ENCODE data around the gene NTM.

The NTM gene

DNA sequence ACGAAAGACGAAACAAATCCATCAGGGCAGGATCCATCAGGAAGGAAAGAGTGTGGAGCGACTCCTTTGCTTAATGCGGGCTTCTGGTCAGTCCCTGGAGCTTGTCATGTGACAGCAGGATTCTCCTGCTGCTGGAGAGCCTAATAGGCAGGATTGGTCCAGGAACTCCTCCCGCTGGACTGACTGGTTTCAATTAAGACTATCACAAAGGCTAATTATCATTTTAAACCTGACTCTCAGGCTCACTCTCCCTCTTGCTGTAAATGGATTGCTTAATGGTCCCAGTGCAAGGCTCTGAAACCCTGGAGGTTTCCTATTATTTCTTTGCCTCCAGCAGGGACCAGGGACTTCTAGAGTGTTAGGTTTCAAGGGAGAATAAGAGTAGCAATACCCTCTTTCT, 493.8 kb downstream of the NTM start:
- Histone ChIP-seq H3K4me2 (ENCODE audit: low read length) (no peak overlapping the region), H3K27me3 (ENCODE audit: control insufficient read depth, insufficient read depth, low read length) (no peaks in the 10 kb centered on the region), H3K4me1 (peaks cover 50% of the 10 kb centered on the region), H3K9me3 (ENCODE audit: control insufficient read depth, low read length) (no peaks in the 10 kb centered on the region), H3K27ac (peak overlapping the region; percentile 69), H3K36me3 (ENCODE audit: control insufficient read depth, insufficient read depth, low read length) (no peaks in the 10 kb centered on the region), H3K4me3 (ENCODE audit: low read depth, low read length) (no peak overlapping the region), H2AFZ (peak overlapping the region; percentile 42), H3K9ac (no peak overlapping the region), H3K79me2 (no peaks in the 10 kb centered on the region)
- TF ChIP-seq, protein P1, sequence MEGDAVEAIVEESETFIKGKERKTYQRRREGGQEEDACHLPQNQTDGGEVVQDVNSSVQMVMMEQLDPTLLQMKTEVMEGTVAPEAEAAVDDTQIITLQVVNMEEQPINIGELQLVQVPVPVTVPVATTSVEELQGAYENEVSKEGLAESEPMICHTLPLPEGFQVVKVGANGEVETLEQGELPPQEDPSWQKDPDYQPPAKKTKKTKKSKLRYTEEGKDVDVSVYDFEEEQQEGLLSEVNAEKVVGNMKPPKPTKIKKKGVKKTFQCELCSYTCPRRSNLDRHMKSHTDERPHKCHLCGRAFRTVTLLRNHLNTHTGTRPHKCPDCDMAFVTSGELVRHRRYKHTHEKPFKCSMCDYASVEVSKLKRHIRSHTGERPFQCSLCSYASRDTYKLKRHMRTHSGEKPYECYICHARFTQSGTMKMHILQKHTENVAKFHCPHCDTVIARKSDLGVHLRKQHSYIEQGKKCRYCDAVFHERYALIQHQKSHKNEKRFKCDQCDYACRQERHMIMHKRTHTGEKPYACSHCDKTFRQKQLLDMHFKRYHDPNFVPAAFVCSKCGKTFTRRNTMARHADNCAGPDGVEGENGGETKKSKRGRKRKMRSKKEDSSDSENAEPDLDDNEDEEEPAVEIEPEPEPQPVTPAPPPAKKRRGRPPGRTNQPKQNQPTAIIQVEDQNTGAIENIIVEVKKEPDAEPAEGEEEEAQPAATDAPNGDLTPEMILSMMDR (IDR thresholded peaks at IDR 0.05), result no peak

- Histone ChIP-seq H3K27me3 (ENCODE audit: control insufficient read depth, insufficient read depth, low read length) (no peaks in the 10 kb centered on the region), H2AFZ (no peak overlapping the region), H3K79me2 (no peaks in the 10 kb centered on the region), H3K9ac (no peak overlapping the region), H3K4me2 (ENCODE audit: low read length) (no peak overlapping the region), H3K9me3 (ENCODE audit: control insufficient read depth, low read length) (no peaks in the 10 kb centered on the region), H3K4me1 (peaks cover 49% of the 10 kb centered on the region), H3K4me3 (ENCODE audit: low read depth, low read length) (no peak overlapping the region), H3K27ac (no peak overlapping the region), H3K36me3 (ENCODE audit: control insufficient read depth, insufficient read depth, low read length) (no peaks in the 10 kb centered on the region)
- TF ChIP-seq, protein P1 (IDR thresholded peaks at IDR 0.05), result no peak
Observed at GRCh38 chr11:131865860-131866259, 495.4 kb downstream of the NTM start.

DNA sequence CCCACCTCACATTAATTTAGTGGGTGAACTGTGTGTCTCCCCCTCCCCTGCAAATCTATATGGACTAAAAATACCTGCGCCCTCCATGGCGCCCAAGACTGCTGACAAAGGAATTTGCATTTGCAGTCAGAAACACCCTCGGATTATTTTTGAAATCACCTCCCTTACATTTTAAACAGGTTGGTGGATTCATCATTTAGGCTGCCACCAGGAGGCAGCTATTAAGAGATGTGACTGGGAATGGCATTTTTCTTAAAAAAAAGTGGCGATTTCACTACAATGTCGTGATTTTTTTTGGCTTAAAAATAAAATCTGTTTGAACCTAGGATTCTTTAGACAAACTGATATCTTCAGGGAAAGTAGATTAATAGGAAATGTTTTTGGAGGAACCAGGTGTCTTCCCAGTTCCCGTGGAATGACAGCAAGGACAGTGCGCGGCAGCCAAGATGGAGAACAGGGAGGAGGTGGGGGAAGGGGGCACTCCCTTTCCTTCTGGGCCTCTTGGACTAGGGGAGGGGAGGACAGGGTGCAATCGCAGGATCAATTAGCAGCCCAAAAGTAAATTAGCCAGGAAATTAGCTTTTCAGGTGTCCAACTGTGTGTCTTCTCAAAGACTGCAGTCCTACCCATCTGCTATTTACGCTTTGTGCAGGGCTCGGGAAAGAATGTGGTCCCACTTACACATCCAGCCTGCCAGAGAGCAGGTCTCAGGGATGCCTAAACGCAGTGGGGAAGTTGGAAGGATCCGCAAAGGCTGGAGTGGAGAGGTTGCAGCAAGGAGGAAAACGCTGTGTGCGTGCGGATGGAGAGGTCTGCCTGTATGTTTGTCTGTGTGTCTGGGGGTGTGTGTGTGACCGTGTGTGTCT, 496.4 kb downstream of the NTM start:
- H3K4me1 ChIP-seq, result peaks cover 47% of the 10 kb centered on the region
- H3K4me3 ChIP-seq (ENCODE audit: low read depth, low read length), result no peak overlapping the region
- H3K27ac ChIP-seq, result peak overlapping the region; percentile 39
- H2AFZ ChIP-seq, result peak overlapping the region; percentile 42
- TF ChIP-seq, protein P1 (IDR thresholded peaks at IDR 0.05), result peak; percentile 35
- H3K9me3 ChIP-seq (ENCODE audit: control insufficient read depth, low read length), result no peaks in the 10 kb centered on the region
- H3K79me2 ChIP-seq, result no peaks in the 10 kb centered on the region
- H3K9ac ChIP-seq, result no peak overlapping the region
- H3K36me3 ChIP-seq (ENCODE audit: control insufficient read depth, insufficient read depth, low read length), result no peaks in the 10 kb centered on the region
- no peaks in the 10 kb centered on the region for H3K27me3 ChIP-seq (ENCODE audit: control insufficient read depth, insufficient read depth, low read length)
- H3K4me2 ChIP-seq (ENCODE audit: low read length), result no peak overlapping the region

DNA sequence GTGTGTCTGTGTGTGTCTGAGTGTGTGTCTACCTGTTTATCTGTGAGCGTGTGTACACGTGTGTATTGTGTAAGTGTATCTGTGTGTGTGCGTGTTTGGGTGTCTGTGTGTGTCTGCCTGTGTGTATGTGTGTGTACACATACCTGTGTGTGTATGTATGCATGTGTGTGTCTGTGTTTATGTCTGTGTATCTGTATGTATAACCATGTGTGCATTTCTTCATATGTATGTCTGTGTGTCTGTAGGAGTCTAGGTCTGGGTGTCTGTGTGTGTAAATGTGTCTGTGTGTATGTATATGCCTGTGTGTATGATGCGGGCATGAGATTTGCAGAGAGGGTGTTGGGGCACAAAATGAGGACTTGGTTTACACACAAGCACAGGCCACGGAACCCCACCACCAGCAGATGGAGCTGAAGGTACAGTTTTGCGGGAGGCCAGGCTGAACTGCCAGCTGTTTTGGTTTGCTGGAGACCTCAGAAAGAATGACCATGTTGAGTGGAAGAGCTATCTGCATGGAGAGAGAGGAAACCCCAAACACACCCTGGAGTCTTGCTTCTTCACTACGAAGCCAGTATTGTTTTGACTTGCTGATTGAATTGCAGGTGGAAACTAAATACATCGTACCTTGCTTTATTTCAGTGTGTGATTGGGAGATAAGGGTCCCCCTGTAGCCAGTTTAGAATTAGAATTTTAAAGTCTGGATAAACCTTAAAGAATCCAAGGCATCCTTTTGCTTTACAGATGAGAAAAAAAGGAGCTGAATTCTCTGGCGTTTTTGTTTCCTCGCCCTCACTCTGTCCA, 497.2 kb downstream of the NTM start:
- H3K9me3 ChIP-seq (ENCODE audit: control insufficient read depth, low read length), result no peaks in the 10 kb centered on the region
- peaks cover 47% of the 10 kb centered on the region for H3K4me1 ChIP-seq
- no peaks in the 10 kb centered on the region for H3K79me2 ChIP-seq
- H3K4me3 ChIP-seq (ENCODE audit: low read depth, low read length), result no peak overlapping the region
- TF ChIP-seq, protein P1 (IDR thresholded peaks at IDR 0.05), result peak; percentile 66
- no peak overlapping the region for H3K4me2 ChIP-seq (ENCODE audit: low read length)
- H2AFZ ChIP-seq, result peak overlapping the region; percentile 22
- no peaks in the 10 kb centered on the region for H3K36me3 ChIP-seq (ENCODE audit: control insufficient read depth, insufficient read depth, low read length)
- no peak overlapping the region for H3K9ac ChIP-seq
- H3K27ac ChIP-seq, result peak overlapping the region; percentile 39
- H3K27me3 ChIP-seq (ENCODE audit: control insufficient read depth, insufficient read depth, low read length), result no peaks in the 10 kb centered on the region

Data from parathyroid adenoma (tissue), 2 donors.